Peyer's patch (tissue), 4 donors: ENCODE measurements around the gene GABBR2.

ENCODE experiments used
- CTCF ChIP-seq, 6 experiments: fragments of 450-650 bp in 4 of 6; fragments of 200-600 bp in 2 of 6; sonication (generic) in 1 of 6; IDR thresholded peaks; one replicate each; pipeline ENCODE4 v1.5.1; 2017 to 2019; ENCODE audit warnings: antibody characterized with exemption in 6 of 6, mild to moderate bottlenecking in 3 of 6, moderate library complexity in 1 of 6
- POLR2A ChIP-seq, 2 donors: fragments of 450-650 bp; IDR thresholded peaks; one replicate each; pipeline ENCODE4 v1.5.1; 2017; ENCODE audit warnings: antibody characterized with exemption in 2 of 2, mild to moderate bottlenecking in 2 of 2, moderate library complexity in 2 of 2

- TF ChIP-seq CTCF (IDR thresholded peaks at IDR 0.05) (no peak), POLR2A (IDR thresholded peaks at IDR 0.05) (no peak)
Measured at GRCh38 chr9:98724810-98725530, 16.2 kb upstream of the GABBR2 start.
